Keratinocyte (primary cell): ENCODE measurements around the gene MICALL2. TPM values are rescaled to one million over a fixed set of nuclear protein-coding genes. Genes with fewer than 3 reads are reported as not detected.

Source experiments
- DNase-seq: peaks from one replicate; pipeline ENCODE4 v3.0.0-alpha.2; 2011; ENCODE audit warnings: low read depth, missing footprints, low spot score
- FAIRE-seq: peaks from 2 replicates; lab custom pipeline; 2011; peaks lifted over from hg19 to GRCh38; lab: Jason Lieb, UNC
- H2AFZ ChIP-seq: 2 replicates; pipeline ENCODE4 v1.6.0; 2012; ENCODE audit warnings: low read length, control low read depth, inconsistent platforms; ENCODE audit not compliant: control insufficient read depth
- H3K27ac ChIP-seq: 2 replicates; pipeline ENCODE4 v1.5.1; 2011; ENCODE audit warnings: low read length; ENCODE audit not compliant: control insufficient read depth, insufficient read depth
- H3K27me3 ChIP-seq: 3 replicates; pipeline ENCODE4 v1.6.0; 2011; ENCODE audit warnings: low read length; ENCODE audit not compliant: control insufficient read depth, insufficient read depth; ENCODE audit errors: extremely low read depth
- H3K36me3 ChIP-seq, 2 experiments: 2 replicates in 1 of 2; 3 replicates in 1 of 2; pipeline ENCODE4 v1.5.1; 2011; ENCODE audit warnings: low read length in 2 of 2, mild to moderate bottlenecking in 1 of 2; ENCODE audit not compliant: control insufficient read depth in 2 of 2, insufficient read depth in 2 of 2; ENCODE audit errors: extremely low read depth in 1 of 2
- H3K4me1 ChIP-seq: 3 replicates; pipeline ENCODE4 v1.5.1; 2011; ENCODE audit warnings: low read length; ENCODE audit not compliant: control insufficient read depth, insufficient read depth; ENCODE audit errors: extremely low read depth
- H3K4me2 ChIP-seq: 3 replicates; pipeline ENCODE4 v1.6.0; 2011; ENCODE audit warnings: low read depth, low read length; ENCODE audit not compliant: control insufficient read depth, insufficient read depth; ENCODE audit errors: extremely low read depth
- H3K4me3 ChIP-seq, 3 experiments: fragments of 200-600 bp in 1 of 3; sonication (generic) in 1 of 3; 2 replicates in 2 of 3; 3 replicates in 1 of 3; pipeline ENCODE4 v1.5.1; 2011 to 2016; ENCODE audit warnings: low read length in 3 of 3, mild to moderate bottlenecking in 3 of 3, control low read depth in 2 of 3, inconsistent platforms in 1 of 3, low read depth in 1 of 3, mixed read lengths in 1 of 3, mixed run types in 1 of 3, moderate library complexity in 1 of 3; ENCODE audit not compliant: control insufficient read depth in 2 of 3, insufficient read depth in 2 of 3; ENCODE audit errors: extremely low read depth in 1 of 3
- H3K79me2 ChIP-seq: 2 replicates; pipeline ENCODE4 v1.6.0; 2012; ENCODE audit warnings: low read length; ENCODE audit not compliant: control insufficient read depth, insufficient read depth
- H3K9ac ChIP-seq: 3 replicates; pipeline ENCODE4 v1.6.0; 2011; ENCODE audit warnings: low read length; ENCODE audit not compliant: control insufficient read depth, insufficient read depth; ENCODE audit errors: extremely low read depth
- H3K9me1 ChIP-seq: 3 replicates; pipeline ENCODE4 v1.6.0; 2011; ENCODE audit warnings: low read length; ENCODE audit not compliant: control insufficient read depth, insufficient read depth; ENCODE audit errors: extremely low read depth
- H3K9me3 ChIP-seq: 2 replicates; pipeline ENCODE4 v1.5.1; 2012; ENCODE audit warnings: low read depth, low read length; ENCODE audit not compliant: control insufficient read depth
- H4K20me1 ChIP-seq: 3 replicates; pipeline ENCODE4 v1.6.0; 2011; ENCODE audit warnings: low read length; ENCODE audit not compliant: control insufficient read depth, insufficient read depth; ENCODE audit errors: extremely low read depth
- EZH2 ChIP-seq: IDR thresholded peaks from one replicate; pipeline ENCODE4 v1.6.1; 2012; ENCODE audit warnings: inconsistent platforms, mild to moderate bottlenecking, low read length, moderate library complexity
- dilution Hi-C: fragments of 300-500 bp; cut with MboI; formaldehyde crosslinking; loops from one replicate; pipeline ENCODE4 v1.7.0; 2020; ENCODE audit warnings: low sequenced_read_pairs; ENCODE audit not compliant: extremely low pct_ligation_motif_present
- polyA plus RNA-seq, 5 experiments: library from polyadenylated mRNA; depleted of rRNA in 3 of 5; stranded (reverse) in 3 of 5; stranded (forward) in 1 of 5; unstranded in 1 of 5; fragments of >200 nt; gene quantifications; 1 replicate in 1 of 5; 2 replicates in 3 of 5; 3 replicates in 1 of 5; pipeline versions ENCODE4 v1.2.1 to v1.2.3, GENCODE V29; 2011 to 2012; ENCODE audit warnings: missing spikeins in 2 of 5, low read depth in 1 of 5, low replicate concordance in 1 of 5
- TF ChIP-seq, protein P1 (sequence below), 3 experiments: IDR thresholded peaks in 1 of 3; conservative IDR thresholded peaks in 1 of 3; optimal IDR thresholded peaks in 1 of 3; 2 replicates in 2 of 3; 3 replicates in 1 of 3; pipeline versions ENCODE3 to v1.5.1; 2011; ENCODE audit warnings: low read length in 3 of 3, mild to moderate bottlenecking in 3 of 3, moderate library complexity in 2 of 3, control low read depth in 1 of 3, inconsistent platforms in 1 of 3; ENCODE audit not compliant: insufficient read depth in 2 of 3; ENCODE audit errors: extremely low read depth in 1 of 3

Gene MICALL2
- polyA plus RNA-seq, 1 donor (not counting 4 experiments of a cell fraction or from before 2014, with no cell fraction given), result 10.4 TPM

DNA sequence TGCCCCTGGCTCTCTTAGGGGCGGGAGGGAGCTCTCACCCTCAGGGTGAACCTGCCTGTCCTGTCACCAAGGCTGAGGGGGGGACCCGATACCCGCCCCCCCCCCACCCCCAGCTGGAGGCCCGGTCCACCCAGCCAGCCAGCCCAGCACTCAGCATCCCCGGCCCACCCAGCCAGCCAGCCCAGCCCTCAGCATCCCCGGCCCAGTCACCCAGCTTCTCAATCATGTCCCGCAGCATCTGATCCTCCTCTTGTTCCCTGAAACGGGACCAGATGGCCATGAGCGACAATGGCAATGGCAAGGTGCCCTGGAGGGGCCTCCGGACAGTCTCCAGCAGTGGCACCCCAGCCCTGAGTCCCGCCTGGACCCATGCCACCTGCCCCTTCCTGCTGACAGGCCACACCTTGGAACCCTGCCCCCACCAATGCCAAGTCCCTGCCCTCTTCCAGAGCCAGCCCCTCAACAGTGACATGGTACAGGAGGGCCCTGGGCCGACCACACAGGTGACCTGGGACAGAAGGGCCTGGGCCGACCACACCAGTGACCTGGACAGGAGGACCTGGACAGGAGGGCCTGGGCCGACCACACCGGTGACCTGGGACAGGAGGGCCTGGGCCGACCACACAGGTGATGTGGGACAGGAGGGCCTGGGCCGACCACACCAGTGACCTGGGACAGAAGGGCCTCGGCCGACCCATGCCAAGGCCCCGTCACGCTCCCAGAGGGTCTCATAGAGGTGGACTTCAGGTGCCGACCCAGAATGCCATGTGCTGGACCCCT is 24.2 kb downstream of the MICALL2 start:
- FAIRE-seq (no peak), DNase-seq (no peak)
- no peak overlapping the region for H3K9ac ChIP-seq
- dilution Hi-C loops, result no loop called here
- H3K4me2 ChIP-seq, result no peak overlapping the region
- TF ChIP-seq EZH2, result no peak
- TF ChIP-seq, protein P1, sequence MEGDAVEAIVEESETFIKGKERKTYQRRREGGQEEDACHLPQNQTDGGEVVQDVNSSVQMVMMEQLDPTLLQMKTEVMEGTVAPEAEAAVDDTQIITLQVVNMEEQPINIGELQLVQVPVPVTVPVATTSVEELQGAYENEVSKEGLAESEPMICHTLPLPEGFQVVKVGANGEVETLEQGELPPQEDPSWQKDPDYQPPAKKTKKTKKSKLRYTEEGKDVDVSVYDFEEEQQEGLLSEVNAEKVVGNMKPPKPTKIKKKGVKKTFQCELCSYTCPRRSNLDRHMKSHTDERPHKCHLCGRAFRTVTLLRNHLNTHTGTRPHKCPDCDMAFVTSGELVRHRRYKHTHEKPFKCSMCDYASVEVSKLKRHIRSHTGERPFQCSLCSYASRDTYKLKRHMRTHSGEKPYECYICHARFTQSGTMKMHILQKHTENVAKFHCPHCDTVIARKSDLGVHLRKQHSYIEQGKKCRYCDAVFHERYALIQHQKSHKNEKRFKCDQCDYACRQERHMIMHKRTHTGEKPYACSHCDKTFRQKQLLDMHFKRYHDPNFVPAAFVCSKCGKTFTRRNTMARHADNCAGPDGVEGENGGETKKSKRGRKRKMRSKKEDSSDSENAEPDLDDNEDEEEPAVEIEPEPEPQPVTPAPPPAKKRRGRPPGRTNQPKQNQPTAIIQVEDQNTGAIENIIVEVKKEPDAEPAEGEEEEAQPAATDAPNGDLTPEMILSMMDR (optimal IDR thresholded peaks at IDR 0.05 in 1 of 3, IDR thresholded peaks at IDR 0.05 in 1 of 3, conservative IDR thresholded peaks at IDR 0.05 in 1 of 3; ENCODE audit: extremely low read depth in 1 of 3, insufficient read depth in 2 of 3, low read length in 3 of 3), result no peak
- peaks cover 4 to 24% of the 10 kb centered on the region in 2 experiments for H3K36me3 ChIP-seq
- H2AFZ ChIP-seq, result no peak overlapping the region
- H3K9me3 ChIP-seq, result no peaks in the 10 kb centered on the region
- H3K27me3 ChIP-seq, result peaks cover 10% of the 10 kb centered on the region
- H3K79me2 ChIP-seq, result no peaks in the 10 kb centered on the region
- H3K27ac ChIP-seq, result no peak overlapping the region
- no peaks in the 10 kb centered on the region for H3K9me1 ChIP-seq
- H4K20me1 ChIP-seq, result peaks cover 4% of the 10 kb centered on the region
- H3K4me3 ChIP-seq, result no peak overlapping the region
- no peaks in the 10 kb centered on the region for H3K4me1 ChIP-seq

GRCh38 chr7:1434165-1434718 is 25.0 kb downstream of the MICALL2 start:
- no peaks in the 10 kb centered on the region for H3K79me2 ChIP-seq
- H3K9me3 ChIP-seq, result no peaks in the 10 kb centered on the region
- H3K4me1 ChIP-seq, result no peaks in the 10 kb centered on the region
- dilution Hi-C loops, result no loop called here
- no peak overlapping the region for H3K4me3 ChIP-seq
- TF ChIP-seq, protein P1 (optimal IDR thresholded peaks at IDR 0.05 in 1 of 3, IDR thresholded peaks at IDR 0.05 in 1 of 3, conservative IDR thresholded peaks at IDR 0.05 in 1 of 3; ENCODE audit: extremely low read depth in 1 of 3, insufficient read depth in 2 of 3, low read length in 3 of 3), result no peak
- no peak for TF ChIP-seq EZH2
- no peak overlapping the region for H3K27ac ChIP-seq
- no peak for DNase-seq
- FAIRE-seq, result no peak
- no peak overlapping the region for H2AFZ ChIP-seq
- H3K9ac ChIP-seq, result no peak overlapping the region
- H3K9me1 ChIP-seq, result no peaks in the 10 kb centered on the region
- H4K20me1 ChIP-seq, result peaks cover 4% of the 10 kb centered on the region
- H3K4me2 ChIP-seq, result no peak overlapping the region
- H3K27me3 ChIP-seq, result peaks cover 10% of the 10 kb centered on the region
- H3K36me3 ChIP-seq, result peaks cover 4 to 20% of the 10 kb centered on the region in 2 experiments
